NCI-H2196 (cell line): Measurements from ENCODE around the gene ERN1.
"Not testable (repeated sequence)": the region's sequence is repeated elsewhere in the genome, so short reads cannot be mapped to it uniquely, and the experiment has no call there.

Experiments used
- DNase-seq: peaks from one replicate; lab custom pipeline; 2025; ENCODE audit not compliant: unreplicated experiment; lab: John Stamatoyannopoulos, UW

ERN1 gene

DNA sequence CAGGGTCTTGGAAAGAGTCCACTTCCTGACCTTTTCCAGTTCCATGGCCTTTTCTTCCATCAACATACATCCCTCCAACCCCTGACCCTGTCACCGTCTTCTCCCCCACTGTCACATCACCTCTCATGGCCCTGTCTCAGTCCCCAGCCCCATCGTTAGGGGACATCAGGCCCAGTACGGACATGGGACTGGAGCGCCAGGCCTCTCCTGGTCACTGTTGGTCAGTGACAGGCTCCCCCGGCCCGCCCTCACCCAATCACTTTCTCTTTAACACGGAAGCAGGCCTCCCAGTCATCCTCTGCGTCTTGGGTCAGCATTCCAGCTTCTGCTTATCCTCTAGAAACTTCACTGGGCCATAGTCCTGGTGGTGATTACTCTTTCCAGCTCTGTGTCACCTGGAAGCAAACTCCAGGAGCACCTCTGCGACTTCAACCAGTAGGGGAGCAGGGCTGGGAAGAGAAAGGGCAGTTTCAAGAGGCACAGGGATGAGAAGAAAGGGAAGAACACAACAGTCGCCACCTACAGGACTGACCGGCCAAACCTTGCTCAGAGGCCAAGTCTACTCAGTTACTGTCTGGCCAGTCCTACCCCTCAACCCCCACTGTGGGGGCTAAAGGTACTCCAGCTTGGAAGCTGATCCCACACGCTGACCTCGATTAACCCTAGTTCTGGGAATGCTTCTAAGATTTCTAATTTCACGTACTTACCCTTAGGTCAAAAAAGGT, 93.6 kb downstream of the ERN1 start:
- DNase-seq = no peak

DNA sequence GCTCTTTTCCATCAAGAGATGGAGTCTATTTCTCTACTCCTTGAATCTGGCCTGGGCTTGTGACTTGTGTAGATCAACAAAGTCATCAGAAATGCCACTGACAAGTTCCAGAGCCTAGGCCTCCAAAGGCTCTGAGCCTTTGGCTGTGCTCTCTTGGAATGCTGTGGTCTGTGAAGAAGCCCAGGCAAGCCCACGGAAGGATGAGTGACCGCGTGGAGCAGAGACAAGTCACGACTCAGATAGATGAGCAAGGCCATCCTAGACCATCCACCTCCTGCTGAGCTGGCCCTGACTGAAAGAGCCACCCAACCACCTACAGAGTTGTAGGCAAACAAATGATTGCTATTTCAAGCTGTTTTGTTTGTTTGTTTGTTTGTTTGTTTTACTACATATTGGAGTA, 97.9 kb downstream of the ERN1 start:
- no peak for DNase-seq

- peak; percentile 66 for DNase-seq
Measured at GRCh38 chr17:64028874-64029464, 101.0 kb downstream of the ERN1 start.

DNA sequence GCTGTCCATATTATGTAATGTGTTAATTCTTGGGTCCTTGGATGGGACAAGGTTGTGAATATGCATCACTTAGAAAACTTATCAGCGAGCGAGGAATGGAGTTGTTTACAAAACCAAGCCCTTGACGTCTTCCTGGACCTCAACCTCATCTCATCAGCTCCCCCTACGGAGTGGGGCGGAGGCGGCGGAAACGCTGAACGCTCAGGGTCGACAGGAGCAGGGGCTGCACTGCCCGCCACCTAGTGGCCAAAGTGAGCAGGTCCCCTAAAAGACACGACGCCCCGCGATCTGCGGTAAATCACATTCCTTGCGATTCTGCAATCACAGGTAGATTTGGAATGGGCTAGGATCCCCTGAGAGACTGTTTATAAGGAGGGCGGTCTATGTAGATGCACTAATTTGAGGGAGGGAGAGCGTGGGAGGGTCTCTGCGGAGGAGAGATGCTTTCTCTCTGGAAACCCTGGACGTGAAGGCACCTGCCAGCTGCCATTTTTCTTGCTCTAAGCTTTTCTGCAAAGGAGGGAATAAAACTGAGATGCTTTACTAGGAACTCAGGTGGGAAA, 104.1 kb downstream of the ERN1 start:
- peak; percentile 74 for DNase-seq

DNA sequence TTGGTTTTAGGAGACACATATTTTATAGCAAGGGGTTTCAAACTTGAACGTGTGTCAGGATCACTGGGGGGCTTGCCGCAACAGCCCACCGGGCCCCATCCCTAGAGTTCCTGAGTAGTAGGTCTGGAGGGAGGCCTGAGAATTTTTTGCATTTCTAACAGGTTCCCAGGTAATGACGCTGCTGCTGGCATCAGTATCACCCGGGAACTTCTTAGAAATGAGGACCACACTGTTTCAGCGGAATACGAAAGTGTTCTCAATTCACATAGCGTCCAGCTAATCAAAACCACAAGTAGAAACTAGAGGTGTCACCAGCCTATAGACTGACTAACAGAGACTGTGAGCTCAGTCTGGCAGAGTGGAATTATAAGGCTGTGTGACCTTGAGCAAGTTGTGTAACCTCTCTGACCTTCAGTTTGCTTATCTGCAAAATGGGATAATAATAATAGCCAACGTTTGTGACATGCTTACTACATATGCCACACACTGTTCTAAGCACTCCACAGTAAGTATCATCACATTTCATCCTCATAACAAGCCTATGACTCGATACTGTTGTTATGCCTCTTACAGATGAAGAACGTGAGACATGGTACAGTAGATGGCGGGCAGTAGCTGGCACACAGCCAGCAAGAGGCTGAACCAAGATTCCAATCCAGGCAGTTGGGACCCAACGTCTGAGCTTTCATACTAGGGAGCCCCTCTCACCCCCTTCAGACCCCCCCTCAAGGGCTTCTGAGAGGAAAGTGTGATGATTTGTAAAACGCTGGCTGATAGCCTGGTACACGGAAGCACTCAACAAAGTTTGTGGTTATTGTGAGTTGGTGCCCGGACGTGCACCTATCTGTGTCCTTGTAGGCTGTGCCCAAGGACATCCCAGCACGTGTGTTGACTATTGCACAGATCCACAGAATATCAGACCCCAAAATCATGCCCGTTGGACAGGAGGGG, 104.9 kb downstream of the ERN1 start:
- DNase-seq = no peak

- DNase-seq = no peak
Measured at GRCh38 chr17:64024215-64024654, 105.7 kb downstream of the ERN1 start.

- no peak for DNase-seq
Measured at GRCh38 chr17:64022611-64023063, 107.3 kb downstream of the ERN1 start.

DNA sequence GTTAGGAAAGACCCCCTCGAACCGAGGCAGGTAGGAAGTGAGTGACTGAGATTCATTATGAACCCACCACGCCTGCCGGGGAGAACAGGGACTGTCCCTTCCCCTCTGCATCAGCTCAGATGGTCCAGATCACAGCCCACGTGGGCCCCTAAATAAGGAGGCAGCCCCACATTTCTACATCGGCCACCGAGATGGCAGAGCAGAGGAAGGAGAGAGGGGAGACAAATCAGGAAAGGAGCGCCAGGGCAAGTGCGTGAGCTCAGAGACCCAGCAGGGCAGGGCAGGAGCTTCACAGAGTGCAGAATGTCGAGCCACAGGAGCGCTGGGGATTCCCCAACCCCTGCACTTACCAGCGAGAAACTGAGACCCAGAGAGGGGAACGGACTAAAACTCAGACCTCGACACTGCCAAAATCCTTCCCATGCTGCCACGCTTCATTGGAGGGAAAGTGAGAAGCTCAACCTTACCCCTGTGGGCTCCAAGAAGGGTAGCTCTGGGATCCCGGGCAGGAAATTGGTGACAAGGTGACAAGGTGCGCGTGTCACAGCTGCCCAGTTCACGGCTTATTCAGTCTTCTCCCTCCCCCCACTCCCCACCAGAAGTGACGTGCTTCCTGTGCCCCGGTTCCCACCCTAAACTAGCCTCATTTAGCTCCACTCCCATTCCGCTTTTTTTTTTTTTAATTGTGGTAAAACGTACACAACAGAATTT, 109.7 kb downstream of the ERN1 start, which contains the start of gene ICAM2:
Gene ICAM2, minus strand, starts transcription at position 578 of the 711 bp plus-strand sequence. CDS start 13,942 bp downstream, outside the sequence.
- DNase-seq = no peak

GRCh38 chr17:64019551-64019961, 110.4 kb downstream of the ERN1 start:
- not testable (repeated sequence) for DNase-seq

GRCh38 chr17:64017381-64017980, 112.5 kb downstream of the ERN1 start:
- no peak for DNase-seq

DNA sequence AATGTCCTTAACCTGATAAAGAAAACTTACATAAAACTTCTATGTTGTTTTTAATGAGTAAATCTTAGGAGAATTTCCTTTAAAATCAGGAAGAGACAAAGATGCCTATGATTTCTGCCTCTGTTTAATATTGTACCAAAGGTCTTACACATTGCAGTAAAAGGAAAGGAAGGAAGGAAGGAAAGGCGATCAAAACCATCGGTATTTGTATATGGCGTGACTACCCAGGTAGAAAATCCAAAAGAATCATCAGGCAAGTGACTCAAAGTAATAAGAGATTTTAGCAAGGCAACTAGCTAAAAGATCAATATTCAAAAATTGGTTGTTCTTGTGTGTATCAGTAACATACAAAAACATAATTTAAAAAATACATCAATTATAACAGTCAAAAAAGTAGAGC, 113.0 kb downstream of the ERN1 start:
- DNase-seq = no peak

DNA sequence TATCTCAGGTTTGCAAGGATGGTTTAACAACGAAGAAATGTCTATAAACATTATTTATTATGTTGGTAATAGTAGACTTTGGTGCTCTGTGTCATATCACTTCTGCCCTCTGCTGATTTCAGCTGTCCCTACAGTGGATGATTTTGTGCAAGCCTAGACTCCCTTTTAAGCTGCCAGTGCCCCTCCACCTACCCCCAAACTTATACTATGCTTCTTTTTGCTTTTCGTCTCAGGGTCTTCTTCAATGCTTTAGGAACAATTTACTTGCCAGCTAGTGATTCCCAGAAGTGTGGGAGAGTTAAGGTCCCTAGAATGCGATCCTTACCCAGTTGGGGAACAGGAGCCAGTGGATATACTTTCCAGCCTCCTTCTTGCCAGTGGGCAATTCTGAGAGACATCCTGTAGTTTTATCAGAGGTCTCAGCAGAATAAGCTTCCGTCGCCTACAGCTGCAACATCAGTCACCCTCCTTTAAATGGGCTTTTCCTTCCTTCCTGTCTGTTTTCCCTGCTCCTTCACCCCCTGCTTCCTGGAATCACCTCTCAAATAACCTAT, 113.6 kb downstream of the ERN1 start:
- DNase-seq = no peak

DNA sequence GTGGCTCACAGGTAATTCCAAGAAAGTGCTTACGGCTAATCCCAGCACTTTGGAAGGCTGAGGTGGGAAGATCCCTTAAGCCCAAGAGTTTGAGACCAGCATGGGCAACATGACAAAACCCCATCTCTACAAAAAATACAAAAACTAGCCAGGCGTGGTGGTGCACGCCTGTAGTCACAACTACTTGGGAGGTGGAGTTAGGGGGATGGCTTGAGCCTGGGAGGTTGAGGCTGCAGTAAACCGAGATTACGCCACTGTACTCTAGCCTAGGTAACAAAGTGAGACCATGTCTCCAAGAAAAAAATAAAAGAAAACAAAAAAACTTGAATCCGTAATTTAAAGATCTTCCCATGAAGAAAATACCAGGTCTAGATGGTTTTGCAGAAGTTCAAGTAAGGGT, 114.5 kb downstream of the ERN1 start:
- DNase-seq = no peak

DNA sequence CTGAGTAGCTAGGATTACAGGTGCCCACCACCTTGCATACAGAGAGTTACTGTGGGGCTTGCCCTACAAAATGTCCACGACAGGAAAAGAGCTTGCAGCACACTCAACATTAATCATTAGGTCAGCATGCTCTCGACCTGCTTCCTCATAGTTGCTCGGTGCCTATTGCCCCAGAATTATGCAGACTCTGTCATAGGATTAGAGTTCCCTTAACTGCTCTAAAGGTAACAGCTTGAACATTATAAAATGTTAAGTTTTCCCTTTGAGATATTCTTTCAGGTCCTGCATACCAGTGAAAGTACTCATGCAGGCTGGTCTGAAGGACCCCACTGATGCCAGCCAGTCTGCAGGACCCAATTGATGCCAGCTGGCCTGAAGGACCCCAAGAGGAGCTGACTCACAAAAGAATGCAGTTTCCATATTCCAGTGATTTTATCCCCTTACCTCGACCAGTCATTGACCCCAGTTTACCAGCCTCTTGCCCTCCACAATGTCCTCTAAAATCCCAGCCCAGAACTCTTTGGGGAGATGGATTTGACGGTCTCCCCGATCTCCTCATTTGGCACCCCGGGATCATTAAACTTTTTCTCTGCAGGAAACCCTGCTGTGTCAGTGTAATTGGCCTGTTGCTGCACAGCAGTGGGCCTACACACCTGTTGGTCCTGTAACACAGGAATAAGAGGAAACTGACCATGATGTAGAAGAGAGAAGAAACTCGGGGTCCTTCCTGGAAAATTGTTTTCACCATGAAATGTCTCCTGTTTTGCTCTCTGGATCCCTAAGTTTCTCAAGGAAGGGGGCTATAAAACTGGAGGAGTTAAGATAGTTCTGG, 120.2 kb downstream of the ERN1 start:
- no peak for DNase-seq

DNA sequence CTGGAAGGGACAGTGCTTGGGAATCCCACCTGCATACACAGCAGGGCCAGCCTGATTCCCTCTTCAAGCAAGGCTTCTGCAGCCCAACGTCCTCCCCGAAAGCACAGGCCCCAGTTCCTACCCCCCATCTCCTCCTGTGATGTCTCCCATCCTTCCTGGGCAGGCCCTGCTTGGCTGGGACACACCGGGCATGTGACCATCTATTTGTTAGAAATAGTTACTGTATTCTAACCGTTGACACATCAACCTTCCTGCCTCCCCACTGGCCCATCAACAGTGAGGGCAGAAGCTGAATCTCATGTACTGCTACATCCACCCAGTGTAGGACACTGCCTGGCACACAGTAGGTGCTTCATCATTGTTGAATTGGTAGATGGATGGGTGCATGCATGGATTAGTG, 121.1 kb downstream of the ERN1 start:
- no peak for DNase-seq

DNA sequence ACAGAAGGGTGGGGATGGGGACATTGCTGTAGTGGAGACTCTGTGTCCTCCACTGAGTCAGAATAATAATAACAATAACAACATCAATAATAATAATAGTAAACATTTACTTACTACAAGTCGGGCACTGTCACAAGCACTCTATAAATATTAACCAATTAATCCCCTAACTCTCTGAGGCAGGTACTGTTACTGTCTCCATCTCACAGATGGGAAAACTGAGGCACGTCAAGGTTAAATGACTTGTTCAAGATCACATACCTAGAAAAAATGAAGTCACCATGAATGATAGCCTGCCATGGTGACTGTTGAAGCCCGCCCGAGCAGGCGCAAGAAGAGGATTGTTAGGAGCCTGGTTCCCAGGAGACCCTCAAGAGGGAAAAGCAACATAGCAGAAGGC, 121.6 kb downstream of the ERN1 start:
- DNase-seq = no peak

- DNase-seq = no peak
Measured at GRCh38 chr17:64007838-64008282, 122.1 kb downstream of the ERN1 start.

- peak; percentile 22 for DNase-seq
Measured at GRCh38 chr17:64007089-64007837, 122.7 kb downstream of the ERN1 start.
